ENCODE results near the gene HRAS. TPM values are rescaled to one million over a fixed set of nuclear protein-coding genes. Genes with fewer than 3 reads are reported as not detected.
A peak's percentile ranks its signal among the peaks of the same experiment; 100 is the strongest.

HRAS gene
- total and polyA plus RNA-seq, 10 donors = 16.6 to 90.9 (median 31.2) TPM

DNA sequence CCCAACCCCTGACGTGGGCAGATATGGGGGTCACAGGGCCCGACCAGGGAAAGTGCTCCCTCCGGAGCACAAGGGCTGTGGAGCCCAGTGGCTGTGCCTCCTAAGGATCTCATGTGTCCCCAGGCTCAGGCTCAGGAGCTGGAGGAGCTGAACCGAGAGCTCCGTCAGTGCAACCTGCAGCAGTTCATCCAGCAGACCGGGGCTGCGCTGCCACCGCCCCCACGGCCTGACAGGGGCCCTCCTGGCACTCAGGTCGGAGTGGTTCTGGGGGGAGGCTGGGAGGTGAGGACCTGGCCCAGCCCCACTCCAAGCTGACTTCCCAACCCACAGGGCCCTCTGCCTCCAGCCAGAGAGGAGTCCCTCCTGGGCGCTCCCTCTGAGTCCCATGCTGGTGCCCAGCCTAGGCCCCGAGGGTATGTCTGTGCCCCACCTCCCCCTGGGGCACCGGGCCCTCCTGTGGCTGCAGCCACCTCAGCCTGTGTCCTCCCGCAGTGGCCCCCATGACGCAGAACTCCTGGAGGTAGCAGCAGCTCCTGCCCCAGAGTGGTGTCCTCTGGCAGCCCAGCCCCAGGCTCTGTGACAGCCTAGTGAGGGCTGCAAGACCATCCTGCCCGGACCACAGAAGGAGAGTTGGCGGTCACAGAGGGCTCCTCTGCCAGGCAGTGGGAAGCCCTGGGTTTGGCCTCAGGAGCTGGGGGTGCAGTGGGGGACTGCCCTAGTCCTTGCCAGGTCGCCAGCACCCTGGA is 27.9 kb upstream of the HRAS start:
- H3K27me3 ChIP-seq (replicated peaks in 1 of 7) = peaks cover 0 to 19% (median 0%) of the 10 kb centered on the region in 7 donors
- DNase-seq = peak; percentile 77
- TF ChIP-seq POLR2AphosphoS5 (IDR thresholded peaks at IDR 0.05) (no peak), CTCF (IDR thresholded peaks at IDR 0.05 in 8 of 11, conservative IDR thresholded peaks at IDR 0.05 in 3 of 11) (no peak), POLR2A (IDR thresholded peaks at IDR 0.05) (no peak)
- H3K27ac ChIP-seq = no peak overlapping the region
- WGBS, 5 donors = 86 to 97% (median 95%) methylated on average over 16 to 18 of the region's 18 CpGs
- H3K9me3 ChIP-seq = no peaks in the 10 kb centered on the region
- intact Hi-C loops (cut with DNase I; ENCODE audit: low total_unique reads) = no loop called here
- peaks cover 0 to 22% (median 3%) of the 10 kb centered on the region in 6 donors for H3K36me3 ChIP-seq
- no peak overlapping the region for H3K4me3 ChIP-seq
- peaks cover 13 to 48% (median 32%) of the 10 kb centered on the region in 6 donors for H3K4me1 ChIP-seq

GRCh38 chr11:562046-562645 is 26.8 kb upstream of the HRAS start:
- intact Hi-C loops (cut with DNase I; ENCODE audit: low total_unique reads) = no loop called here
- DNase-seq = peak; percentile 81
- TF ChIP-seq POLR2AphosphoS5 (IDR thresholded peaks at IDR 0.05) = no peak
- no peak for TF ChIP-seq POLR2A (IDR thresholded peaks at IDR 0.05)
- no peak for TF ChIP-seq CTCF (IDR thresholded peaks at IDR 0.05 in 8 of 11, conservative IDR thresholded peaks at IDR 0.05 in 3 of 11)
- peaks cover 13 to 41% (median 28%) of the 10 kb centered on the region in 6 donors for H3K4me1 ChIP-seq
- 95 to 100% (median 97%) methylated on average over 6 to 29 of the region's 29 CpGs for WGBS, 5 donors
- no peak overlapping the region for H3K27ac ChIP-seq
- peaks cover 0 to 25% (median 5%) of the 10 kb centered on the region in 7 donors for H3K27me3 ChIP-seq (replicated peaks in 1 of 7)
- H3K4me3 ChIP-seq = peak overlapping the region in 4 of 8 donors; percentile 92 to 99 (median 96)
- peaks cover 0 to 22% (median 3%) of the 10 kb centered on the region in 6 donors for H3K36me3 ChIP-seq
- H3K9me3 ChIP-seq = no peaks in the 10 kb centered on the region

DNA sequence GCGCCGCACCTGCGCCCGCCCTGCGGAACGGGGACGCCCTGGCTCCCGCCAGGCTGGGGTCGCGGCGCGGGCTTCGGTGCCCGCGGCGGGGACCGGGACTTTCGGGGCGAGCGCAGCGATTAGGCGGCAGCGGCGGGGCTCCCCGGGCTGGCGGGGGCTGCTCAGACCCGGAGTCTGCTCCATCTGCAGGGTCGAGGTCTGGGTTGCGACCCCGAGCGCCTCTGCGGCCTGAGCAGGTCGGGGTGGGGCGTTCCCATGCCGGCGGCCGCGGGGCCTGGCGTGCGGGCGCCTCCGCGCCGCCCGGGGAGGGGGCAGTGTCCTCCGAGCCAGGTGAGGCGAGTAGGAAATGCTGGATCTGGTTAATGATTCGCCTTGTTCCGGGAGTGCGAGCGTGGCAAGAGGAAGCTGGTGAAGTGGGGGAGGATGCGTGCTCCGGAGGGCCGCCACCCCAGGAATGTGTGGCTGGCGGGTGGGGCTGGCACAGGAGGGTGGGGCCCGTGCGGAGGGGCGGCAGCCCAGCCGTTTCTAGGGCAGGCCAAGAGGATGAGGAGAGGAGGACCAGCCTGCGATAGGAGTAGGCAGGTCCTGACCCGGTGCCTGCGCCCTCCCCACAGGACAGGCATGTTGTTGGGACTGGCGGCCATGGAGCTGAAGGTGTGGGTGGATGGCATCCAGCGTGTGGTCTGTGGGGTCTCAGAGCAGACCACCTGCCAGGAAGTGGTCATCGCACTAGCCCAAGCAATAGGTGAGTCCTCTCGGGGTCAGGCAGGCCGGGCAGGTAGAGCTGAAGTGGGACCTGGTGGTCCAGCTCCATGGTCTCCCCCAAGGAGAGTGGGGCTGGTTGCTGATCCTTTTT is 26.0 kb upstream of the HRAS start:
- 5 to 10% (median 8%) methylated on average over 32 to 67 of the region's 67 CpGs for WGBS, 5 donors
- peak overlapping the region; percentile 89 to 99 (median 96) for H3K4me3 ChIP-seq
- peak overlapping the region in 6 of 8 donors; percentile 54 to 94 (median 86) for H3K27ac ChIP-seq
- peaks cover 13 to 48% (median 31%) of the 10 kb centered on the region in 6 donors for H3K4me1 ChIP-seq
- intact Hi-C loops (cut with DNase I; ENCODE audit: low total_unique reads) = no loop called here
- TF ChIP-seq POLR2A (IDR thresholded peaks at IDR 0.05) = no peak
- no peak for TF ChIP-seq CTCF (IDR thresholded peaks at IDR 0.05 in 8 of 11, conservative IDR thresholded peaks at IDR 0.05 in 3 of 11)
- no peak for TF ChIP-seq POLR2AphosphoS5 (IDR thresholded peaks at IDR 0.05)
- no peak for DNase-seq
- H3K36me3 ChIP-seq = peaks cover 0 to 22% (median 3%) of the 10 kb centered on the region in 6 donors
- H3K27me3 ChIP-seq (replicated peaks in 1 of 7) = peaks cover 0 to 33% (median 13%) of the 10 kb centered on the region in 7 donors
- H3K9me3 ChIP-seq = no peaks in the 10 kb centered on the region

All from spleen (tissue), 11 donors.